Fibroblast of skin of scalp (primary cell): ENCODE data around the gene MBD3L2.

Experiments
- DNase-seq: peaks from one replicate; pipeline ENCODE4 v3.0.0-alpha.2; 2013

Gene MBD3L2

DNA sequence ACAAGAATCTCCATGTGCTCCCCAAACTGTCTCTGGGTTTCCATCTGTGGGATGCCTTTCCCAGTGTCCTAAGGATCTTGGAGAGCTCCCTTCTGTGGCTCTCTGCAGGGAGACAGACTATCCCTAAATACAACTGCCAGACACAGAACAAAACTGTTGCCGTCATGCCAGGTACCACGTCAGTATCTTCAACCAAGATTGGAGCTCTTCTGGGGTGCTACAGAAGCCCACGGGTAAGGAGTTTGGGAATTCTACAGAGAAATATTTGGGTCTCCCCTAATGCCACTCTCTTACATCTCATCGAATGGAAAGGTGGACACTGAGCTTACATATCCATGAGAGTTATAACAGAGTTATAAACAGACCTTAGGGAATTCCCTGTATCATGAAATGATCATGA is 14.2 kb downstream of the MBD3L2 start:
- DNase-seq, result no peak

- no peak for DNase-seq
These were observed 14.8 kb downstream of the MBD3L2 start for GRCh38 chr19:7063764-7064418.

- DNase-seq, result peak; percentile 28
These were observed 18.0 kb downstream of the MBD3L2 start for GRCh38 chr19:7067122-7067521.

DNA sequence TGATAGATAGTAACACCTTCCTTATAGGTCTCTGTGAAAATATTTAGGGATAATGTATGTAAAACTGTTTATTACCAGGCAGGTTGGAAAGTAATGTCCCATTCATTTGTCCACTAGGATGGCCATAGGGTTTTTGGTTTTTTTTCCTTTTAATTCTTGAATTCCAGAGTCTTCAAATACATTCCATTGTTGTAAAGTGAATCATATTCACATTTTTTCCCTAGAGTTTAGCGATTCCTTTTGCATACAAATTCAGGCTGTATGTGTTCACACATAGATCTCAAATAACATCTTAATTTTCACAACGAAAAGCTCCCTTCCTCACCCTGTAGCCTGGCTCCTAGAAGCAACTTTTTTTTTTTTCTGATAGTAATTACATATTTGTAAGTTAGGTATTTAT is 18.6 kb downstream of the MBD3L2 start:
- DNase-seq, result peak; percentile 59

DNA sequence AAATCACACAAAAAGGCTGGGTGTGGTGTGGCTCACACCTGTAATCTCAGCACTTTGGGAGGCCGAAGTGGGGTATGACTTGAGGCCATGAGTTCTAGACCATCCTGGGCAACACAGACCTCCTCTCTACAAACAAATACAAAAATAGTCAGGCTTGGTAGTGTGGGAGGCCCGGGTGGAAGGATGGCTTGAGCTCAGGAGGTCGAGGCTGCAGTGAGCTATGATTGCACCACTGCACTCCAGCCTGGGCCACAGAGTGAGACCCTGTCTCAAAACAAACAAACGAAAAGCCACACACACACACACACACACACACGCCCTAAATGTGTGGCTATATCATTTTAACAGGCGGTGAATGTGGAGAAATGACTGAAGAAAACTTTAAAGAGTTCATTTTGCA is 19.5 kb downstream of the MBD3L2 start:
- no peak for DNase-seq

DNA sequence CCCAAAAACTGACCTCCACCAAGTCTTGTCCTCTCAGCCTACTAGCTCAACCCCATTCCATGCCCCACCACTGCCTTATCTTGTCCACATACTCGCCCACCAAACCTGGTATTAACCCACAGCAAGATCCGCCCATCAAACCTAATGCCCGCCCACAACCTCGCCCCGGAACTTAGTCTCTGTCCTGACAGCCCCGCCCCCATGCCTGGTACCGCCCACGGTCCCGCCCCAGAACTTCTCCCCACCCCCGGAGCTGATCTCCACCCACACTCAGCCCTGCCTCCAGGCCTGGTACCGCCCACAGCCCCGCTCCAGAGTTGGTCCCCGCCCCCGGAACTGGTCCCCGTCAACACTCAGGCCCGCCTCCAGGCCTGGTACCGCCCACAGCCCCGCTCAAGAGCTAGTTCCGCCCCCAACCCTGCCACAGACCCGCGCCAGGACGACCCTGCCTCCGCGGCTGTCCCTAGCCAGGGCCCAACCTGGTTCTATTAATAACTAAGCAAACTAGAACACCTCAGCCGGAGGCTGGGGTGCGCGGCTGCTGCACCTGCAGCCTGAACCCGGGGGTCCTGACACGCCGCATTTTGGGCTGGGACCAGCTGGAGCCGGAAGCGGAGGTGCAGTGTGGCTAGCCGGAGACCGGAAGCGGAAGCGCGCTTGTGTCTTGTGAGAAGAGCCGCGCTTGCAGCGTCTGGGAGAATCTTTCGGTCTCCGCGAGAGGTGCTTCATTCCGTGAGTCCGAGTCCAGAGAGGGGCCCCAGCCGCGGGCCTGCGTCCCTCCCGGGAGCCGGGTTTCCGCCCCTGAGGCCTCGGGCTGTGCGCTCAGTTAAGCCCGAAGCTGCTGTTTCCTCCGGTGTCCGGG is 20.2 kb downstream of the MBD3L2 start, which contains the start of gene ZNF557:
Gene ZNF557 (plus strand): TSS at position 662 of the 862 bp plus-strand sequence. CDS start 5,372 bp downstream, outside the sequence.
- DNase-seq, result peak; percentile 97

DNA sequence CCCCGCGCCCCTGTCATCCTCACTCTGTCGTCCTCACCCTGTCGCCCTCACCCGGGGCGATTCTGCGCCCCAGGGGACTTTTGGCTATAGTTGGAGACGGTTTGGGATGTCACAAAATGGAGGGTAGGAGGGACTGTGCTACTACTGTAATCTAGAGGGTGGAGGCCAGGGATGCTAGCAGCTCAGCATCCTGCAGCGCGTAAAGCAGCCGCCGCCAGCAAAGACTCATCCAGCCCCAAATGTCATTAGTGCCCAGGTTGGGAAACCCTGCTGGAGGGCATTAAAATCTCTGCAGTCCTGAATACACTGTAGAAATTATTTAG is 20.7 kb downstream of the MBD3L2 start:
- DNase-seq, result no peak

GRCh38 chr19:7072541-7072940 is 23.4 kb downstream of the MBD3L2 start:
- DNase-seq, result no peak

- no peak for DNase-seq
These were observed 25.7 kb downstream of the MBD3L2 start for GRCh38 chr19:7074705-7075282.

DNA sequence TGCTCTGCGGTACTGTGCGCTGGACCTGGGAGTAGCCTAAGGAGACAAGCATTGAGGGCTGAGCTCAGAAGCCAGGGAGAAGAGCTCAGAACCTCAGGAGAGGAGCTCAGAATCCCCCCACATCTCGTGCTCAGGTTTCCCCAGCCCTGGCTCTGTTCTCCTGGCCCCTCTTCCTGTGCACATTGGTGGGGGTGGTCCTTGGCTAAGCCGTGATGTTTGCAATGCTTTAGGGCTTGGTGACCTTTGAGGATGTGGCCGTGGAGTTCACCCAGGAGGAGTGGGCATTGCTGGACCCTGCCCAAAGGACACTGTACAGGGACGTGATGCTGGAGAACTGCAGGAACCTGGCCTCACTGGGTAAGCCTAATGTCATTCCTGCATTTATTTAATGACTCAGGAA is 27.0 kb downstream of the MBD3L2 start:
- DNase-seq, result no peak

GRCh38 chr19:7078008-7078407 is 28.9 kb downstream of the MBD3L2 start:
- DNase-seq, result no peak

DNA sequence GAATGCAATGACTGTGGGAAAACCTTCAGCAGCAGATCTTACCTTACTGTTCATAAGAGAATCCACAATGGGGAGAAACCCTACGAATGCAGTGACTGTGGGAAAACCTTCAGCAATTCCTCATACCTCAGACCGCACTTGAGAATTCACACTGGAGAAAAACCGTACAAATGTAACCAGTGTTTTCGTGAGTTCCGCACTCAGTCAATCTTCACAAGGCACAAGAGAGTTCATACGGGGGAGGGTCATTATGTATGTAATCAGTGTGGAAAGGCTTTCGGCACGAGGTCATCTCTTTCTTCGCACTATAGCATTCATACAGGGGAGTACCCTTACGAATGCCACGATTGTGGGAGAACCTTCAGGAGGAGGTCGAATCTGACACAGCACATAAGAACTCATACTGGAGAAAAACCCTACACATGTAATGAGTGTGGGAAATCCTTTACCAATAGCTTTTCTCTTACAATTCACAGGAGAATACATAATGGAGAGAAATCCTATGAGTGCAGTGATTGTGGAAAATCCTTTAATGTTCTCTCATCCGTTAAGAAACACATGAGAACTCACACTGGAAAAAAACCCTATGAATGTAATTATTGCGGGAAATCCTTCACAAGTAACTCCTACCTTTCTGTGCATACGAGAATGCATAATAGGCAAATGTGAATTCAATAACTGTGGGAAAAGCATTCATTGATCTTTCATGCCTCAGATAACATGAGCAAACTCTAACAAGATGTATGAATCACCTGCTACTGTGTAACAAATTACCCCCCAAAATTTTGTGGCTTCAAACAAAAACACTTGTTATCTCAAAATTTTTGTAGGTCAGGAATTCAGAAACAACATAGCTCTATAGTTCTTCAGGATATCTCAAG is 34.2 kb downstream of the MBD3L2 start:
- DNase-seq, result peak; percentile 23

DNA sequence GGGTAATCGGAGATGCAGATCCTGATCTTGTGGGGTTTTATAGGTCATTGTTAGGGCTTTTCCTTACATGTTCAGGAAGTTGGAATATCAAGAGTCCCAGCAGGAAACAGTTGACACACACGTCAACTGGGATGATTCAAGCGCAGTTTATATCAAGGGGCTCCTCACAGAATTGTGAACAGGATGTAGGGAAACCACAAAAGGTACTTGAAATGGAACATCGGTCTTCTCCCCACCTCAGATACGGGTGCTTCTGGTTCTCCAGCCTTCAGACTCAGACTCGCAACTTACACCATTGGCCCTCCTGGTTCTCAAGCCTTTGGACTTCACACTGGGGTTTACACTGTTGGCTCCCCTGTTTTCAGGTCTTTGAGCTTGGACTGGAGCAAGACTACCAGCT is 39.9 kb downstream of the MBD3L2 start:
- no peak for DNase-seq

DNA sequence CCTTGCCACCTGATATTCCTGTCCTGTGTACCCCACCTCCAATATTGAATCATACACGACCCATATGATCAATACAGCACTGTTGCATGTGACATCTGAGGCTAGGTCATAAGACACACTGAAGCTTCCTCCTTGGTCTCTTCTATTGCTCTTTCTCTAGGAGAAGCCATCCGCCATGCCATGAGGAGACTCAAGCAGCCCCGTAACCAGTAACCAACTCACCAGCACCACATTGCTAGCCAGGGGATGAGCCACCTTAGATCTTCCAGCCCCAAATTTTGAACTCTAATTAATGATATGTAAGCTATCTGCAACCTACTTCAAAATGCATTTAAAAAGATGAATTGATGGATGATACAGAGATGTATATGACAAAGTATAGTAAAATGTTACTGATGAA is 49.0 kb downstream of the MBD3L2 start:
- no peak for DNase-seq

- DNase-seq, result peak; percentile 91
These were observed 49.8 kb downstream of the MBD3L2 start for GRCh38 chr19:7098701-7099596.

GRCh38 chr19:7099597-7099921 is 50.4 kb downstream of the MBD3L2 start:
- DNase-seq, result no peak
